Fibroblast of skin of abdomen (primary cell): ENCODE results near the gene CPSF7.

Experiments used
- DNase-seq: peaks from one replicate; pipeline ENCODE4 v3.0.0-alpha.2; 2013

The CPSF7 gene

GRCh38 chr11:61353131-61354067, 76.4 kb downstream of the CPSF7 start:
- no peak for DNase-seq
